Neural crest cell (in vitro differentiated cells): Measurements from ENCODE around the gene GLUD1. TPM values are rescaled to one million over a fixed set of nuclear protein-coding genes. Genes with fewer than 3 reads are reported as not detected.
"Not testable (repeated sequence)": the region's sequence is repeated elsewhere in the genome, so short reads cannot be mapped to it uniquely, and the experiment has no call there.

ENCODE experiments used
- DNase-seq: peaks from one replicate; pipeline ENCODE4 v3.0.0; 2021; ENCODE audit warnings: low read depth, mixed read lengths, low spot score
- H3K27ac Mint-ChIP-seq: one replicate; pipeline ENCODE4 v1.8.0; 2021; ENCODE audit warnings: mild to moderate bottlenecking, mixed read lengths; ENCODE audit not compliant: unreplicated experiment
- H3K27me3 Mint-ChIP-seq: 2 replicates; pipeline ENCODE4 v1.8.0; 2021; ENCODE audit warnings: low read depth, mild to moderate bottlenecking, mixed read lengths
- H3K36me3 Mint-ChIP-seq: 2 replicates; pipeline ENCODE4 v1.8.0; 2021; ENCODE audit warnings: low read depth, mild to moderate bottlenecking, mixed read lengths
- H3K4me1 Mint-ChIP-seq: 2 replicates; pipeline ENCODE4 v1.8.0; 2021; ENCODE audit warnings: mixed read lengths
- H3K4me3 Mint-ChIP-seq: one replicate; pipeline ENCODE4 v1.8.0; 2021; ENCODE audit warnings: mild to moderate bottlenecking, mixed read lengths
- H3K9me3 Mint-ChIP-seq: 2 replicates; pipeline ENCODE4 v1.8.0; 2021; ENCODE audit warnings: mixed read lengths
- total RNA-seq: library from RNA; stranded (reverse); gene quantifications from 2 replicates; pipeline ENCODE4 v1.2.1, GENCODE V29; 2021
- TF ChIP-seq, protein P1 (sequence below): fragments of 200-600 bp; sonication (generic); conservative IDR thresholded peaks from 2 replicates; pipeline ENCODE4 v1.5.0; 2021; ENCODE audit warnings: antibody characterized with exemption, mild to moderate bottlenecking

The GLUD1 gene
- total RNA-seq, 1 donor from 2014 or later = 105 TPM

GRCh38 chr10:87092861-87093631 is 1.6 kb downstream of the GLUD1 start:
- Mint-ChIP-seq H3K4me1 (peaks cover 46% of the 10 kb centered on the region), H3K36me3 (peaks cover 4% of the 10 kb centered on the region), H3K4me3 (peak overlapping the region; percentile 98), H3K9me3 (no peaks in the 10 kb centered on the region), H3K27me3 (no peaks in the 10 kb centered on the region), H3K27ac (peak overlapping the region; percentile 91)
- TF ChIP-seq, protein P1, sequence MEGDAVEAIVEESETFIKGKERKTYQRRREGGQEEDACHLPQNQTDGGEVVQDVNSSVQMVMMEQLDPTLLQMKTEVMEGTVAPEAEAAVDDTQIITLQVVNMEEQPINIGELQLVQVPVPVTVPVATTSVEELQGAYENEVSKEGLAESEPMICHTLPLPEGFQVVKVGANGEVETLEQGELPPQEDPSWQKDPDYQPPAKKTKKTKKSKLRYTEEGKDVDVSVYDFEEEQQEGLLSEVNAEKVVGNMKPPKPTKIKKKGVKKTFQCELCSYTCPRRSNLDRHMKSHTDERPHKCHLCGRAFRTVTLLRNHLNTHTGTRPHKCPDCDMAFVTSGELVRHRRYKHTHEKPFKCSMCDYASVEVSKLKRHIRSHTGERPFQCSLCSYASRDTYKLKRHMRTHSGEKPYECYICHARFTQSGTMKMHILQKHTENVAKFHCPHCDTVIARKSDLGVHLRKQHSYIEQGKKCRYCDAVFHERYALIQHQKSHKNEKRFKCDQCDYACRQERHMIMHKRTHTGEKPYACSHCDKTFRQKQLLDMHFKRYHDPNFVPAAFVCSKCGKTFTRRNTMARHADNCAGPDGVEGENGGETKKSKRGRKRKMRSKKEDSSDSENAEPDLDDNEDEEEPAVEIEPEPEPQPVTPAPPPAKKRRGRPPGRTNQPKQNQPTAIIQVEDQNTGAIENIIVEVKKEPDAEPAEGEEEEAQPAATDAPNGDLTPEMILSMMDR = no peak
- no peak for DNase-seq

DNA sequence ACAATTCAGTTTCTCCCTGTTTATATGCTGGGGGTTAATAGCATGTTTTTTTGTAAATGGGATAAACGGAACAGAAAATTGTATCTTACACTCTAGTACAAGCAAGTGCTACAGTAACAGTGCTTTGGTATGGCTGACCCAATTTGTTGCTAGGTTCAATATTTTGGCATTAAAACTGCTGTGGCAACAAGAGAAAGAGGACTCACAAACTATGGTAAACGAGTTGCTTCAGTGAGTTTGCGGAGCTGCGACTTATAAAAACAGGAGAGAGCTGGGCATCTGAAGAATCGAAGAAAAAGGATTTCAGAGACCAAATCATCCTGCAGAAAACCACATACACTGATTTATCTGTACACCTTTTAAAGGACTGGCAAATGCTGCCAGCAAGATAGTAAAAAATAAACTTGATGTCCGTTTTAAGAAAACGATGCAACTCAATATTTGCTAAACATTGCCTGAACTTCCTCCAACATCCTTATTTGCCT is 2.2 kb downstream of the GLUD1 start:
- Mint-ChIP-seq H3K36me3 (peaks cover 4% of the 10 kb centered on the region), H3K27me3 (no peaks in the 10 kb centered on the region), H3K4me3 (peak overlapping the region; percentile 98), H3K9me3 (no peaks in the 10 kb centered on the region), H3K4me1 (peaks cover 46% of the 10 kb centered on the region), H3K27ac (peak overlapping the region; percentile 22)
- TF ChIP-seq, protein P1 = no peak
- DNase-seq = no peak

- H3K4me1 Mint-ChIP-seq = peaks cover 46% of the 10 kb centered on the region
- DNase-seq = no peak
- H3K27ac Mint-ChIP-seq = no peak overlapping the region
- H3K4me3 Mint-ChIP-seq = peak overlapping the region; percentile 54
- H3K27me3 Mint-ChIP-seq = no peaks in the 10 kb centered on the region
- peaks cover 9% of the 10 kb centered on the region for H3K36me3 Mint-ChIP-seq
- TF ChIP-seq, protein P1 = no peak
- H3K9me3 Mint-ChIP-seq = no peaks in the 10 kb centered on the region
These were observed 3.9 kb downstream of the GLUD1 start for GRCh38 chr10:87090779-87091178.

GRCh38 chr10:87089746-87090145 is 4.9 kb downstream of the GLUD1 start:
- Mint-ChIP-seq H3K4me3 (no peak overlapping the region), H3K9me3 (no peaks in the 10 kb centered on the region), H3K36me3 (peaks cover 13% of the 10 kb centered on the region), H3K4me1 (peaks cover 44% of the 10 kb centered on the region), H3K27me3 (no peaks in the 10 kb centered on the region), H3K27ac (no peak overlapping the region)
- TF ChIP-seq, protein P1 = no peak
- no peak for DNase-seq

GRCh38 chr10:87085537-87085936 is 9.1 kb downstream of the GLUD1 start:
- Mint-ChIP-seq H3K4me3 (no peak overlapping the region), H3K27me3 (no peaks in the 10 kb centered on the region), H3K36me3 (peaks cover 15% of the 10 kb centered on the region), H3K9me3 (no peaks in the 10 kb centered on the region), H3K27ac (no peak overlapping the region), H3K4me1 (peaks cover 36% of the 10 kb centered on the region)
- no peak for DNase-seq
- TF ChIP-seq, protein P1 = no peak

DNA sequence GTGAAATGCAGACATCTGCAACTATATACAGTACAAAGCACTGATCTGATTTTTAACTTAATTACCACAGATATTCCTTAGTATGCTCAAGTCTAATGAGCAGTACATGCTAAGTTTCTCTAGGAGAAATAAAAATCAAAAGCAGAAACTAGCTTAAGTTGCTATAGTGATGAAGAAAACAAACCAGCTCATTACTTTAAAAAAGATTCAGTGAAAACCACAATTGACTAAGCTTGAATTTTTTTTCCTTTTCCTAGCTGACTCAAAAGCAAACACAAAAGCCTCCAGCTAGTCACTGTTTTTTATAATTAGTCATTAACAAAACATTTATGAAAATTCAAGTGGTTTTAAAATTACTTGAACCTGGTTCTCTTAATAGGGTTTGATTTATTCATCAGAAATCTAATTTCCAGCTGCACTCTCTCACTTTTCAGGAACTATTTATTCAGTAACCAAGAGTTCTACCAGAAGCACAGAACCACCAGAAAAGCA is 10.3 kb downstream of the GLUD1 start:
- H3K4me3 Mint-ChIP-seq, H3K27ac Mint-ChIP-seq, H3K27me3 Mint-ChIP-seq, H3K9me3 Mint-ChIP-seq, DNase-seq: not testable (repeated sequence)
- H3K4me1 Mint-ChIP-seq = peaks cover 34% of the 10 kb centered on the region
- H3K36me3 Mint-ChIP-seq = peaks cover 18% of the 10 kb centered on the region

GRCh38 chr10:87083576-87084290 is 10.9 kb downstream of the GLUD1 start:
- H3K36me3 Mint-ChIP-seq = peaks cover 18% of the 10 kb centered on the region
- H3K9me3 Mint-ChIP-seq, H3K27me3 Mint-ChIP-seq, H3K4me3 Mint-ChIP-seq, DNase-seq: not testable (repeated sequence)
- H3K27ac Mint-ChIP-seq = peak overlapping the region; percentile 87
- H3K4me1 Mint-ChIP-seq = peaks cover 34% of the 10 kb centered on the region

DNA sequence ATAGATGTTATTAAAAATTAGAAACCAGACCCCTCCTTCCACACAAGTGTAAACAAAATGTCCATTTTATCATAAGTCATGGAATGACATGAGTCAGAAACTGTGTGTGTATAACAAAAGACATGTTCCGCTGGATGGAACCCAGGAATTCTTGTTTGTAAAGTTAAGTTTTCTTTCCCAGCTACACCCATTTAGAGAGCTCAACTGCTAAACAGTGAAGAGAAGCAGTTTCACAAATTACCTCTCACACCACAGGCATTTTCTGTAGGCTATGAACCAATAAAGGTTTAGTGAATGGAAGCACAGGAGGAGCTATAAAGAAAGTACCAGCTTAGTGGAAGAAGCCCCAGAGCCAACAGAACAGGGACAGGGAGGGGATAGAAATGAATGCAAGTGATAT is 12.4 kb downstream of the GLUD1 start:
- not testable (repeated sequence) for H3K4me3 Mint-ChIP-seq, DNase-seq, H3K9me3 Mint-ChIP-seq, H3K27me3 Mint-ChIP-seq
- H3K4me1 Mint-ChIP-seq = peaks cover 28% of the 10 kb centered on the region
- peak overlapping the region; percentile 69 for H3K27ac Mint-ChIP-seq
- H3K36me3 Mint-ChIP-seq = peaks cover 18% of the 10 kb centered on the region
